ENCODE measurements around the gene SDK2. TPM values are rescaled to one million over a fixed set of nuclear protein-coding genes. Genes with fewer than 3 reads are reported as not detected.

Gene SDK2
- total and polyA plus RNA-seq, 9 of the 15 experiments (the other 6 are each of a cell fraction or from before 2014, with no cell fraction given): 0.04 TPM; not detected in 8

DNA sequence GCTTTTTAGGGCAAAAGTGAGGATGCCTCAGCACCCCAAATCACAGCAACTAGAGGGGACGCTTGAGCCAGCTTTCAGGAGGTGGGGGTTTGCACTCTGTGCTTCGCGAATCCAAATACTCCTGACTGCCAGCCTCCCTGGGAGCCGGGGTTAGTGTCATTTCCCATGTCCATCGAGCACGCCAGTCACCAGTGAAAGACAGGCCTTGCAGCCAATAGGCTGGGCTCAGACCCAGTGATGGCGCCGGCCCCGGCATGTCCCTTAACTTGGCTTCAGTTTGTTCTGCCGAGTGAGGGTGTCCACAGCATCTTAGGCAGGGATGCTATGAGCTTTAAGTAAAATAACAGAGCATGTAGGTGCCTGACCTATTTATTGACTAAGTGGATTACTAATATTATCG is 281.5 kb downstream of the SDK2 start:
- Histone ChIP-seq H4K20me1 (replicated peaks; ENCODE audit: control insufficient read depth, insufficient read depth, low read length) (no peaks in the 10 kb centered on the region; the same call in 1 of the 2 replicates), H3K79me2 (ENCODE audit: control insufficient read depth, insufficient read depth, low read length) (no peaks in the 10 kb centered on the region), H3K4me3 (no peak overlapping the region), H3K4me2 (ENCODE audit: insufficient read depth, low read length) (no peak overlapping the region), H3K9me3 (replicated peaks; ENCODE audit: control insufficient read depth, insufficient read depth, low read depth, low read length) (no peaks in the 10 kb centered on the region), H3K9me1 (ENCODE audit: control insufficient read depth, insufficient read depth, low read length) (no peaks in the 10 kb centered on the region), H3K4me1 (replicated peaks in 1 of 2; ENCODE audit: control insufficient read depth in 2 of 2, insufficient read depth in 2 of 2, low read length in 2 of 2) (peaks cover 0 to 14% of the 10 kb centered on the region in 2 experiments; a peak in 2 of 5 replicates), H3K36me3 (ENCODE audit: control insufficient read depth, insufficient read depth, low read length) (no peaks in the 10 kb centered on the region), H3K27ac (ENCODE audit: extremely low read depth, low read depth, low read length) (no peak overlapping the region), H3K27me3 (ENCODE audit: control insufficient read depth in 2 of 2, insufficient read depth in 2 of 2, low read length in 2 of 2) (peaks cover 53 to 82% of the 10 kb centered on the region in 2 experiments; a peak in 4 of 5 replicates), H3K9ac (ENCODE audit: insufficient read depth in 1 of 2, low read depth in 2 of 2, low read length in 2 of 2) (no peak overlapping the region), H2AFZ (ENCODE audit: low read depth, low read length) (no peak overlapping the region)
- WGBS (ENCODE audit: insufficient coverage, low coverage, missing lambda C conversion rate): 6% methylated on average over 11 of the region's 11 CpGs
- intact Hi-C loops (cut with micrococcal nuclease): loop anchor here (10.0 kb wide), 1 partner anchor 798 kb away; no protein-coding TSS in a partner anchor
- in situ Hi-C loops (cut with MboI): loop anchor here (10.0 kb wide), 1 partner anchor 808 kb away; no protein-coding TSS in a partner anchor
- POLR2A ChIA-PET: no interaction called here
- no TSS peak for BruUV-seq (replicated peaks)
- peak; percentile 26; the same call in 2 of the 3 replicates for ATAC-seq
- FAIRE-seq: no peak
- peak in 1 of 4 experiments; percentile 41 for DNase-seq (ENCODE audit: extremely low read depth in 1 of 4, low spot score in 3 of 4)
- CTCF ChIA-PET (ENCODE audit: low intra/inter-chr PET ratio): interaction anchor here (0.8 kb wide), 1 partner anchor 168 kb away, joined by 4 read pairs; no protein-coding TSS in a partner anchor
- TF ChIP-seq RFX5 (IDR thresholded peaks at IDR 0.05; ENCODE audit: low read depth, low read length) (no peak), HDAC1 (IDR thresholded peaks at IDR 0.05) (no peak), TCF7 (IDR thresholded peaks at IDR 0.05; ENCODE audit: borderline replicate concordance) (no peak), RNF2 (IDR thresholded peaks at IDR 0.05) (no peak), PBX2 (CRISPR knock-in tag; IDR thresholded peaks at IDR 0.05; ENCODE audit: low read depth) (peak; percentile 44; the same call in 1 of the 2 replicates), PBX2 (tag; conservative IDR thresholded peaks at IDR 0.05; ENCODE audit: low read depth) (peak; percentile 86), YY1 (IDR thresholded peaks at IDR 0.05; ENCODE audit: borderline replicate concordance in 1 of 3, control insufficient read depth in 1 of 3, extremely low read depth in 1 of 3, insufficient read depth in 3 of 3, insufficient read length in 1 of 3, insufficient replicate concordance in 2 of 3, low read depth in 1 of 3, low read length in 2 of 3) (peak in 1 of 3 experiments; percentile 11), SAFB2 (IDR thresholded peaks at IDR 0.05; ENCODE audit: borderline replicate concordance, low read depth, low read length, severe bottlenecking) (no peak), PKNOX1 (IDR thresholded peaks at IDR 0.05) (peak; percentile 97), BRD9 (IDR thresholded peaks at IDR 0.05; ENCODE audit: low read depth, partially characterized antibody) (no peak)
- TF ChIP-seq, protein P1, sequence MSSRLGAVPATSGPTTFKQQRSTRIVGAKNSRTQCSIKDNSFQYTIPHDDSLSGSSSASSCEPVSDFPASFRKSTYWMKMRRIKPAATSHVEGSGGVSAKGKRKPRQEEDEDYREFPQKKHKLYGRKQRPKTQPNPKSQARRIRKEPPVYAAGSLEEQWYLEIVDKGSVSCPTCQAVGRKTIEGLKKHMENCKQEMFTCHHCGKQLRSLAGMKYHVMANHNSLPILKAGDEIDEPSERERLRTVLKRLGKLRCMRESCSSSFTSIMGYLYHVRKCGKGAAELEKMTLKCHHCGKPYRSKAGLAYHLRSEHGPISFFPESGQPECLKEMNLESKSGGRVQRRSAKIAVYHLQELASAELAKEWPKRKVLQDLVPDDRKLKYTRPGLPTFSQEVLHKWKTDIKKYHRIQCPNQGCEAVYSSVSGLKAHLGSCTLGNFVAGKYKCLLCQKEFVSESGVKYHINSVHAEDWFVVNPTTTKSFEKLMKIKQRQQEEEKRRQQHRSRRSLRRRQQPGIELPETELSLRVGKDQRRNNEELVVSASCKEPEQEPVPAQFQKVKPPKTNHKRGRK (tag; IDR thresholded peaks at IDR 0.05): no peak
- TF ChIP-seq, protein P2, sequence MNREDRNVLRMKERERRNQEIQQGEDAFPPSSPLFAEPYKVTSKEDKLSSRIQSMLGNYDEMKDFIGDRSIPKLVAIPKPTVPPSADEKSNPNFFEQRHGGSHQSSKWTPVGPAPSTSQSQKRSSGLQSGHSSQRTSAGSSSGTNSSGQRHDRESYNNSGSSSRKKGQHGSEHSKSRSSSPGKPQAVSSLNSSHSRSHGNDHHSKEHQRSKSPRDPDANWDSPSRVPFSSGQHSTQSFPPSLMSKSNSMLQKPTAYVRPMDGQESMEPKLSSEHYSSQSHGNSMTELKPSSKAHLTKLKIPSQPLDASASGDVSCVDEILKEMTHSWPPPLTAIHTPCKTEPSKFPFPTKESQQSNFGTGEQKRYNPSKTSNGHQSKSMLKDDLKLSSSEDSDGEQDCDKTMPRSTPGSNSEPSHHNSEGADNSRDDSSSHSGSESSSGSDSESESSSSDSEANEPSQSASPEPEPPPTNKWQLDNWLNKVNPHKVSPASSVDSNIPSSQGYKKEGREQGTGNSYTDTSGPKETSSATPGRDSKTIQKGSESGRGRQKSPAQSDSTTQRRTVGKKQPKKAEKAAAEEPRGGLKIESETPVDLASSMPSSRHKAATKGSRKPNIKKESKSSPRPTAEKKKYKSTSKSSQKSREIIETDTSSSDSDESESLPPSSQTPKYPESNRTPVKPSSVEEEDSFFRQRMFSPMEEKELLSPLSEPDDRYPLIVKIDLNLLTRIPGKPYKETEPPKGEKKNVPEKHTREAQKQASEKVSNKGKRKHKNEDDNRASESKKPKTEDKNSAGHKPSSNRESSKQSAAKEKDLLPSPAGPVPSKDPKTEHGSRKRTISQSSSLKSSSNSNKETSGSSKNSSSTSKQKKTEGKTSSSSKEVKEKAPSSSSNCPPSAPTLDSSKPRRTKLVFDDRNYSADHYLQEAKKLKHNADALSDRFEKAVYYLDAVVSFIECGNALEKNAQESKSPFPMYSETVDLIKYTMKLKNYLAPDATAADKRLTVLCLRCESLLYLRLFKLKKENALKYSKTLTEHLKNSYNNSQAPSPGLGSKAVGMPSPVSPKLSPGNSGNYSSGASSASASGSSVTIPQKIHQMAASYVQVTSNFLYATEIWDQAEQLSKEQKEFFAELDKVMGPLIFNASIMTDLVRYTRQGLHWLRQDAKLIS (CRISPR knock-in tag; IDR thresholded peaks at IDR 0.05): no peak

Measured in K562 (cell line).